Liver (tissue), 9 donors: ENCODE results near the gene SLC35G2. TPM values are rescaled to one million over a fixed set of nuclear protein-coding genes. Genes with fewer than 3 reads are reported as not detected.
"Not testable (repeated sequence)": the region's sequence is repeated elsewhere in the genome, so short reads cannot be mapped to it uniquely, and the experiment has no call there.

Experiments
- DNase-seq: peaks from one replicate; pipeline ENCODE4 v3.0.0-alpha.2; 2017; ENCODE audit warnings: low spot score
- H3K27ac ChIP-seq, 2 donors: one replicate each; pipeline ENCODE4 v1.7.0; 2013; ENCODE audit warnings: inconsistent platforms in 2 of 2, low read length in 2 of 2, control low read depth in 1 of 2, low read depth in 1 of 2, mild to moderate bottlenecking in 1 of 2
- H3K27me3 ChIP-seq, 4 donors: one replicate each; pipeline versions ENCODE4 v1.6.1 to v1.7.0; 2013; ENCODE audit warnings: low read length in 3 of 4, inconsistent platforms in 1 of 4, mild to moderate bottlenecking in 1 of 4, moderate library complexity in 1 of 4; ENCODE audit not compliant: control insufficient read depth in 4 of 4, insufficient read depth in 4 of 4
- H3K36me3 ChIP-seq, 4 donors: one replicate each; pipeline versions ENCODE4 v1.6.1 to v1.7.0; 2013; ENCODE audit warnings: low read length in 3 of 4, mild to moderate bottlenecking in 3 of 4, low read depth in 1 of 4, moderate library complexity in 1 of 4; ENCODE audit not compliant: control insufficient read depth in 4 of 4, insufficient read depth in 3 of 4
- H3K4me1 ChIP-seq, 4 donors: one replicate each; pipeline versions ENCODE4 v1.6.1 to v1.7.0; 2013; ENCODE audit warnings: low read length in 3 of 4, mild to moderate bottlenecking in 3 of 4, moderate library complexity in 1 of 4; ENCODE audit not compliant: control insufficient read depth in 4 of 4, insufficient read depth in 4 of 4
- H3K4me3 ChIP-seq, 3 donors: one replicate each; pipeline versions ENCODE4 v1.6.1 to v1.7.0; 2013; ENCODE audit warnings: low read length in 3 of 3, control low read depth in 1 of 3, low read depth in 1 of 3, mild to moderate bottlenecking in 1 of 3
- H3K9ac ChIP-seq, 2 donors: one replicate each; pipeline ENCODE4 v1.7.0; 2013; ENCODE audit warnings: low read length in 2 of 2, mild to moderate bottlenecking in 2 of 2, moderate library complexity in 2 of 2, control low read depth in 1 of 2, low read depth in 1 of 2
- H3K9me3 ChIP-seq, 4 donors: one replicate each; pipeline versions ENCODE4 v1.6.1 to v1.7.0; 2013; ENCODE audit warnings: low read length in 3 of 4; ENCODE audit not compliant: control insufficient read depth in 4 of 4
- FOXA1 ChIP-seq: IDR thresholded peaks from 2 replicates; pipeline ENCODE4 v1.6.1; 2016; ENCODE audit warnings: antibody characterized with exemption
- FOXA2 ChIP-seq: IDR thresholded peaks from 2 replicates; pipeline ENCODE4 v1.6.1; 2016; ENCODE audit warnings: antibody characterized with exemption
- GABPA ChIP-seq, 2 donors: IDR thresholded peaks in 1 of 2; conservative IDR thresholded peaks in 1 of 2; 2 replicates each; pipeline ENCODE4 v1.6.1; 2016; ENCODE audit warnings: antibody characterized with exemption in 2 of 2, mild to moderate bottlenecking in 1 of 2, moderate library complexity in 1 of 2
- HNF4A ChIP-seq, 2 donors: conservative IDR thresholded peaks; 2 replicates each; pipeline ENCODE4 v1.6.1; 2016; ENCODE audit warnings: antibody characterized with exemption in 2 of 2, mild to moderate bottlenecking in 2 of 2
- HNF4G ChIP-seq: IDR thresholded peaks from 2 replicates; pipeline ENCODE4 v1.6.1; 2016; ENCODE audit warnings: antibody characterized with exemption
- JUND ChIP-seq, 2 donors: IDR thresholded peaks; 2 replicates each; pipeline ENCODE4 v1.6.1; 2016; ENCODE audit warnings: antibody characterized with exemption in 2 of 2
- NR2F2 ChIP-seq: IDR thresholded peaks from 2 replicates; pipeline ENCODE4 v1.6.1; 2016; ENCODE audit warnings: antibody characterized with exemption
- SP1 ChIP-seq: IDR thresholded peaks from 2 replicates; pipeline ENCODE4 v1.6.1; 2018; ENCODE audit warnings: antibody characterized with exemption, mild to moderate bottlenecking
- TAF1 ChIP-seq: conservative IDR thresholded peaks from 2 replicates; pipeline ENCODE4 v1.6.1; 2016; ENCODE audit warnings: antibody characterized with exemption, mild to moderate bottlenecking
- YY1 ChIP-seq: IDR thresholded peaks from 2 replicates; pipeline ENCODE4 v1.6.1; 2016; ENCODE audit warnings: antibody characterized with exemption, mild to moderate bottlenecking
- WGBS: extraction: QIAGEN DNeasy Blood & Tissue Kit; methylation state at CpG from one replicate; pipeline ENCODE4 v1.1.7; 2013; 5-methylcytosine and 5-hydroxymethylcytosine counted together
- polyA plus RNA-seq, 2 donors: library from polyadenylated mRNA; stranded (reverse) in 1 of 2; unstranded in 1 of 2; fragments of 200-250 nt in 1 of 2; fragments of >200 nt in 1 of 2; fragmentation: Nextera tagmentation in 1 of 2; extraction: Ambion mirVana in 1 of 2; gene quantifications; one replicate each; pipeline versions ENCODE4 v1.2.1 to v1.2.3, GENCODE V29; 2013 to 2015
- total RNA-seq, 2 donors: library from RNA; depleted of rRNA; stranded (reverse); fragments of >200 nt; gene quantifications; one replicate each; pipeline ENCODE4 v1.2.3, GENCODE V29; 2014
- TF ChIP-seq, protein P1 (sequence below): fragments of 150-350 bp; IDR thresholded peaks from 2 replicates; pipeline ENCODE4 v1.5.1; 2017; ENCODE audit warnings: improper control_type of control experiment, low read depth, low read length; ENCODE audit not compliant: missing input control
- TF ChIP-seq, protein P2 (sequence below): IDR thresholded peaks from 2 replicates; pipeline ENCODE4 v1.6.1; 2016; ENCODE audit warnings: antibody characterized with exemption
- TF ChIP-seq, protein P3 (sequence below): IDR thresholded peaks from 2 replicates; pipeline ENCODE4 v1.6.1; 2016; ENCODE audit warnings: antibody characterized with exemption, mild to moderate bottlenecking
- donor health status: healthy.
- donor health status: healthy.
- donor health status: healthy.
- donor health status: healthy.
- donor health status: healthy.

SLC35G2 gene
- total and polyA plus RNA-seq, 4 donors = 0.51 to 1.2 (median 0.72) TPM

DNA sequence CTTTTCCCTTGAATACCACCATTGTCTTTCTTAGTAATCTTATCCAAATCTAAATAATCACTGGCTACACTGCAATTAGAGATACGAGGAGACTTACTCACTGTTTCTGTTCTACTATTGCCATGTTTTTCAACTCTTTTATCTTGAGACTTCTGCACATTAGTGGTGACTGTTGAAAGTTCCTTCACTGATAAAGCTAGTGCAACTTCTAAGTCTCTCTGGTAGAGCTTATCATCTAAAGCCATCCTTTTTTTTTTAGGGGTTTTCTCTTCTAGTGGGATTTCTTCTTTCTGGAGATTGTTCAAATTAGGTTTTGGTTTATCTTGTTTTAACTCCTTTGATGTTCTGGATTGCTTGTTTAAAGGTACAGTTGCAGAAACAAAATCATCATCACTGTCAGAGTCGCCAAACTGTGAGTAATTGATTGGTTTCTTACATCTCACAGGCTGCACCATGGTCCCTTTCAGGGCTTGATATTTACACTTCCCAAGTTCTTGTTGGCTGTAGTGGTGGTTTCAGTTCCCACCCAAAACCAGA lies 80.8 kb downstream of the SLC35G2 start (continued):
- no peak for TF ChIP-seq HNF4G
- TF ChIP-seq, protein P1, sequence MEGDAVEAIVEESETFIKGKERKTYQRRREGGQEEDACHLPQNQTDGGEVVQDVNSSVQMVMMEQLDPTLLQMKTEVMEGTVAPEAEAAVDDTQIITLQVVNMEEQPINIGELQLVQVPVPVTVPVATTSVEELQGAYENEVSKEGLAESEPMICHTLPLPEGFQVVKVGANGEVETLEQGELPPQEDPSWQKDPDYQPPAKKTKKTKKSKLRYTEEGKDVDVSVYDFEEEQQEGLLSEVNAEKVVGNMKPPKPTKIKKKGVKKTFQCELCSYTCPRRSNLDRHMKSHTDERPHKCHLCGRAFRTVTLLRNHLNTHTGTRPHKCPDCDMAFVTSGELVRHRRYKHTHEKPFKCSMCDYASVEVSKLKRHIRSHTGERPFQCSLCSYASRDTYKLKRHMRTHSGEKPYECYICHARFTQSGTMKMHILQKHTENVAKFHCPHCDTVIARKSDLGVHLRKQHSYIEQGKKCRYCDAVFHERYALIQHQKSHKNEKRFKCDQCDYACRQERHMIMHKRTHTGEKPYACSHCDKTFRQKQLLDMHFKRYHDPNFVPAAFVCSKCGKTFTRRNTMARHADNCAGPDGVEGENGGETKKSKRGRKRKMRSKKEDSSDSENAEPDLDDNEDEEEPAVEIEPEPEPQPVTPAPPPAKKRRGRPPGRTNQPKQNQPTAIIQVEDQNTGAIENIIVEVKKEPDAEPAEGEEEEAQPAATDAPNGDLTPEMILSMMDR = no peak
- TF ChIP-seq, protein P2, sequence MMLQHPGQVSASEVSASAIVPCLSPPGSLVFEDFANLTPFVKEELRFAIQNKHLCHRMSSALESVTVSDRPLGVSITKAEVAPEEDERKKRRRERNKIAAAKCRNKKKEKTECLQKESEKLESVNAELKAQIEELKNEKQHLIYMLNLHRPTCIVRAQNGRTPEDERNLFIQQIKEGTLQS = no peak
- TF ChIP-seq JUND (IDR thresholded peaks at IDR 0.05) = no peak
- no peak for TF ChIP-seq TAF1

DNA sequence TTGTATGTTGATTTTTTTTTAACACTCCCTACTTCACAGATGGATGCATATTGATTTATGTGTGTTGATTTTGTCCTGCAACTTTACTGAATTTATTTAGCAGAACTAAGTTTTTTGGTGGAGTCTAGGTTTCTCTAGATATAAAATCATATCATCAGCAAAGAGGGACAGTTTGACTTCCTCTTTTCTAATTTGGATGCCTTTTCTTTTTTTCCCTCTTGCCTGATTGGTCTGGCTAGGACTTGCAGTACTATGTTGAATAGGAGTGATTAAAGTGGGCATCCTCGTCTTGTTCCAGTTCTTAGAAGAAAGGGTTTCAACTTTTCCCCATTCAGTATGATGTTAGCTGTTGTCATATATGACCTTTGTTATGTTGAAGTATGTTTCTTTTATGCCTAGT lies 81.8 kb downstream of the SLC35G2 start:
- H3K27ac ChIP-seq, H3K36me3 ChIP-seq, H3K27me3 ChIP-seq, H3K4me3 ChIP-seq, H3K9ac ChIP-seq, H3K9me3 ChIP-seq, DNase-seq, H3K4me1 ChIP-seq: not testable (repeated sequence)
- 82% methylated on average over 1 of the region's 1 CpG for WGBS

DNA sequence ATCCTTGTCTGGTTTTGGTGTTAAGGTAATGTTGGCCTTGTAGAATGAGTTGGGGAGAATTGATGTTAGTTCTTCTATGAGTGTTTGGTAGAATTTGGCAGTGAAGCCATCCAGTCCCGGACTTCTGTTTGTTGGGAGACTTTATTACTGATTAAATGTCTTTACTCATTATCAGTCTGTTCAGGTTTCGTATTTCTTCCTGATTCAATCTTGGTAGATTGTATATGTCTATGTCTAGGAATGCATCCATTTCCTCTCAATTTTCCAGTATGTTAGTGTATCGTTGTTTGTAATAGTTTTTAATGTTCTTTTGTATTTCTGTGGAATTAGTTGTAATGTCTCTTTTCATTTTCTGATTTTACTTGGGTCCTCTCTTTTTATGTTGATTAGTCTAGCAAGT lies 82.5 kb downstream of the SLC35G2 start:
- TF ChIP-seq FOXA2 (no peak), HNF4A (conservative IDR thresholded peaks at IDR 0.05) (no peak), GABPA (IDR thresholded peaks at IDR 0.05 in 1 of 2, conservative IDR thresholded peaks at IDR 0.05 in 1 of 2) (no peak), YY1 (no peak), FOXA1 (no peak), SP1 (no peak), JUND (IDR thresholded peaks at IDR 0.05) (no peak), NR2F2 (no peak), HNF4G (no peak)
- TF ChIP-seq, protein P1 = no peak
- TF ChIP-seq, protein P2 = no peak
- TF ChIP-seq, protein P3, sequence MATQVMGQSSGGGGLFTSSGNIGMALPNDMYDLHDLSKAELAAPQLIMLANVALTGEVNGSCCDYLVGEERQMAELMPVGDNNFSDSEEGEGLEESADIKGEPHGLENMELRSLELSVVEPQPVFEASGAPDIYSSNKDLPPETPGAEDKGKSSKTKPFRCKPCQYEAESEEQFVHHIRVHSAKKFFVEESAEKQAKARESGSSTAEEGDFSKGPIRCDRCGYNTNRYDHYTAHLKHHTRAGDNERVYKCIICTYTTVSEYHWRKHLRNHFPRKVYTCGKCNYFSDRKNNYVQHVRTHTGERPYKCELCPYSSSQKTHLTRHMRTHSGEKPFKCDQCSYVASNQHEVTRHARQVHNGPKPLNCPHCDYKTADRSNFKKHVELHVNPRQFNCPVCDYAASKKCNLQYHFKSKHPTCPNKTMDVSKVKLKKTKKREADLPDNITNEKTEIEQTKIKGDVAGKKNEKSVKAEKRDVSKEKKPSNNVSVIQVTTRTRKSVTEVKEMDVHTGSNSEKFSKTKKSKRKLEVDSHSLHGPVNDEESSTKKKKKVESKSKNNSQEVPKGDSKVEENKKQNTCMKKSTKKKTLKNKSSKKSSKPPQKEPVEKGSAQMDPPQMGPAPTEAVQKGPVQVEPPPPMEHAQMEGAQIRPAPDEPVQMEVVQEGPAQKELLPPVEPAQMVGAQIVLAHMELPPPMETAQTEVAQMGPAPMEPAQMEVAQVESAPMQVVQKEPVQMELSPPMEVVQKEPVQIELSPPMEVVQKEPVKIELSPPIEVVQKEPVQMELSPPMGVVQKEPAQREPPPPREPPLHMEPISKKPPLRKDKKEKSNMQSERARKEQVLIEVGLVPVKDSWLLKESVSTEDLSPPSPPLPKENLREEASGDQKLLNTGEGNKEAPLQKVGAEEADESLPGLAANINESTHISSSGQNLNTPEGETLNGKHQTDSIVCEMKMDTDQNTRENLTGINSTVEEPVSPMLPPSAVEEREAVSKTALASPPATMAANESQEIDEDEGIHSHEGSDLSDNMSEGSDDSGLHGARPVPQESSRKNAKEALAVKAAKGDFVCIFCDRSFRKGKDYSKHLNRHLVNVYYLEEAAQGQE = no peak
- Histone ChIP-seq H3K4me3 (no peak overlapping the region), H3K27ac (no peak overlapping the region), H3K36me3 (no peaks in the 10 kb centered on the region), H3K9ac (no peak overlapping the region), H3K27me3 (no peaks in the 10 kb centered on the region), H3K9me3 (peaks cover 0 to 1% (median 0%) of the 10 kb centered on the region in 4 donors), H3K4me1 (peaks cover 0 to 4% (median 2%) of the 10 kb centered on the region in 4 donors)
- 73% methylated on average over 3 of the region's 3 CpGs for WGBS
- DNase-seq = no peak

DNA sequence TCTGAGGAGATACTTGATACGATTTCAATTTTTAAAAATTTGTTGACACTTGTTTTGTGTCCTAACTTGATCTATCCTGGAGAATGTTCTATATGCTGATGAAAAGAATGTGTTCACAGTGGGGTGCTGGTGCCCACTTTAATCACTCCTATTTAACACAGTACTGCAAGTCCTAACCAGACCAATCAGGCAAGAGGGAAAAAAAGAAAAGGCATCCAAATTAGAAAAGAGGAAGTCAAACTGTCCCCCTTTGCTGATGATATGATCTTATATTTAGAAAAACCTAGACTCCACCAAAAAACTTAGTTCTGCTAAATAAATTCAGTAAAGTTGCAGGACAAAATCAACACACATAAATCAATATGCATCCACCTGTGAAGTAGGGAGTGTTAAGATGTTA lies 83.6 kb downstream of the SLC35G2 start:
- H3K36me3 ChIP-seq, H3K27ac ChIP-seq, H3K9ac ChIP-seq, H3K9me3 ChIP-seq, H3K4me1 ChIP-seq, DNase-seq, H3K27me3 ChIP-seq, H3K4me3 ChIP-seq: not testable (repeated sequence)
- 92% methylated on average over 1 of the region's 1 CpG for WGBS
